Measurements from ENCODE around the gene MSH2.

DNA sequence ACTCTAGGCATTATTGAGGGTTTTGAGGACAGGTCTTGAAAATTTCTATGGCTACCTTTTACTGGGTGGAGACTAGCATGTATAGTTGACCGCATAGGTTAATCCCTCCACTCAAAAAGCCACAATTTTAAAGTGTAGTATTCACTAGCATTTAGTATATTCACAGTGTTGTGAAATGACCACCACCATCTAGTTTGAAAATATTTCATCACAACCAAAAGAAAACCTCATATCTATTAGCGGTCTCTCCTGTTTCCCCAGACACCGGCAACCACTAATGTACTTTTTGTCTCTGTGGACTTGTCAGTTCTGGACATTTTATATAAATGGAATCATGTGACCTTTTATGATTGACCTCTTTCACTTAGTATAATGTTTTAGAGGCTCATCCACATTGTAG is 53.9 kb downstream of the MSH2 start:
- TF ChIP-seq, protein P1, sequence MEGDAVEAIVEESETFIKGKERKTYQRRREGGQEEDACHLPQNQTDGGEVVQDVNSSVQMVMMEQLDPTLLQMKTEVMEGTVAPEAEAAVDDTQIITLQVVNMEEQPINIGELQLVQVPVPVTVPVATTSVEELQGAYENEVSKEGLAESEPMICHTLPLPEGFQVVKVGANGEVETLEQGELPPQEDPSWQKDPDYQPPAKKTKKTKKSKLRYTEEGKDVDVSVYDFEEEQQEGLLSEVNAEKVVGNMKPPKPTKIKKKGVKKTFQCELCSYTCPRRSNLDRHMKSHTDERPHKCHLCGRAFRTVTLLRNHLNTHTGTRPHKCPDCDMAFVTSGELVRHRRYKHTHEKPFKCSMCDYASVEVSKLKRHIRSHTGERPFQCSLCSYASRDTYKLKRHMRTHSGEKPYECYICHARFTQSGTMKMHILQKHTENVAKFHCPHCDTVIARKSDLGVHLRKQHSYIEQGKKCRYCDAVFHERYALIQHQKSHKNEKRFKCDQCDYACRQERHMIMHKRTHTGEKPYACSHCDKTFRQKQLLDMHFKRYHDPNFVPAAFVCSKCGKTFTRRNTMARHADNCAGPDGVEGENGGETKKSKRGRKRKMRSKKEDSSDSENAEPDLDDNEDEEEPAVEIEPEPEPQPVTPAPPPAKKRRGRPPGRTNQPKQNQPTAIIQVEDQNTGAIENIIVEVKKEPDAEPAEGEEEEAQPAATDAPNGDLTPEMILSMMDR (IDR thresholded peaks at IDR 0.05), result no peak
- no peak for TF ChIP-seq POLR2A (IDR thresholded peaks at IDR 0.05)

Measured in gastroesophageal sphincter (tissue), 3 donors.